Bronchial smooth muscle cell (primary cell): ENCODE results near the gene SSR3. TPM values are rescaled to one million over a fixed set of nuclear protein-coding genes. Genes with fewer than 3 reads are reported as not detected.

Experiments
- total RNA-seq: library from RNA; depleted of rRNA; stranded (reverse); fragments of >200 nt; gene quantifications from 2 replicates; pipeline ENCODE4 v1.2.1, GENCODE V29; 2014

The SSR3 gene
- total RNA-seq, result 136 and 265 TPM in 2 replicates

GRCh38 chr3:156554842-156555687 lies at the start of gene SSR3:
Gene SSR3, minus strand, starts transcription at chr3:156555117. Its CDS starts 28 bp downstream, at chr3:156555089.

Other genes starting within 250 kb of the SSR3 start
- gene TIPARP, start 119.5 kb upstream of the SSR3 start, total RNA-seq, result 24.3 and 25.9 TPM in 2 replicates